ENCODE measurements around the gene NT5E.

Gene NT5E

DNA sequence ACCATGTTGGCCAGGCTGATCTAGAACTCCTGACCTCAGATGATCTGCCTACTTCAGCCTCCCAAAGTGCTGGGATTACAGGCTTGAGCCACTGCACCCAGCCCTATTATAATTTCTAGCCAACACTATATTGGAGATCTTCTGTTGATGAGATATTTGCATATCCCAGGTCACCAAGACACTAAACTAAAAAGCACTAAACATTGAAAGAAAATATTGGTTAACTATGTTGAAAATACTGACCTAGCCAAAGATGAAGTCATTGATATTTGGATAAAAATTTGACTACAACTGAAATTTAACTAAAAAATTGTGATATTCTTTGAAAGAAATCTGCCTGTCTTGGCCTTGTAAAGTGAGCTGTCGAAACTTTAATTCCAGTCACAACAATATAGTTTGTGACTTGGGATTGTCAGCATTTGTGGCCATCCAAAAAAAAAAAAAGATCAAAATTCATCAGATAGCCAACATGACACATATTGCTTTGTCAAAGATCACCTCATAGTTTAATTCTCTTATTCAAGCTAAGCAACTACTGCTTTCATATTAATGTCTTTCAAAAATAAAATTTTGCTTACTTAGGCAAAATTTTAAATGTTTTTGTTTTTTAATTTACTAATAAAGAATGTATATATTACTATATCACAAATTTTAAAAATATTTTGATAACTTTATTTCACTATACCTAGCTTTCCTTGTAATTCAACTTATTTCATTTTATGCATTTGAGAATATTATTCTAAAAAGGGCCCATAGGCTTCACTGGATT is 6.3 kb upstream of the NT5E start:
- no peak for TF ChIP-seq EZH2phosphoT487 (conservative IDR thresholded peaks at IDR 0.05; ENCODE audit: low read length)
- TF ChIP-seq CTCF (IDR thresholded peaks at IDR 0.05; ENCODE audit: insufficient read depth, low read length, poor library complexity, severe bottlenecking), result no peak
- Histone ChIP-seq H3K79me2 (ENCODE audit: insufficient read depth, low read length) (no peaks in the 10 kb centered on the region), H4K20me1 (ENCODE audit: low read depth, low read length) (no peaks in the 10 kb centered on the region), H3K36me3 (ENCODE audit: low read length) (no peaks in the 10 kb centered on the region), H3F3A (ENCODE audit: insufficient read depth) (no peaks in the 10 kb centered on the region), H3K9me2 (replicated peaks; ENCODE audit: insufficient read depth, low read length) (no peaks in the 10 kb centered on the region), H3K27me3 (ENCODE audit: low read length) (no peaks in the 10 kb centered on the region), H2AFZ (ENCODE audit: low read depth, low read length, severe bottlenecking) (no peak overlapping the region), H3K9me3 (ENCODE audit: insufficient read depth, low read length) (no peaks in the 10 kb centered on the region), H3K27ac (ENCODE audit: low read depth, low read length) (no peak overlapping the region), H3K4me3 (ENCODE audit: insufficient read depth, low read length, poor library complexity, severe bottlenecking) (no peak overlapping the region), H3K4me2 (ENCODE audit: low read depth, low read length, poor library complexity, severe bottlenecking) (no peak overlapping the region), H3K9ac (ENCODE audit: low read length) (no peak overlapping the region)

- Histone ChIP-seq H3F3A (ENCODE audit: insufficient read depth) (no peaks in the 10 kb centered on the region), H3K36me3 (ENCODE audit: low read length) (no peaks in the 10 kb centered on the region), H3K9ac (ENCODE audit: low read length) (no peak overlapping the region), H3K9me3 (ENCODE audit: insufficient read depth, low read length) (no peaks in the 10 kb centered on the region), H3K79me2 (ENCODE audit: insufficient read depth, low read length) (no peaks in the 10 kb centered on the region), H3K27me3 (ENCODE audit: low read length) (no peaks in the 10 kb centered on the region), H3K27ac (ENCODE audit: low read depth, low read length) (no peak overlapping the region), H3K4me3 (ENCODE audit: insufficient read depth, low read length, poor library complexity, severe bottlenecking) (no peak overlapping the region), H2AFZ (ENCODE audit: low read depth, low read length, severe bottlenecking) (no peak overlapping the region), H4K20me1 (ENCODE audit: low read depth, low read length) (no peaks in the 10 kb centered on the region), H3K4me2 (ENCODE audit: low read depth, low read length, poor library complexity, severe bottlenecking) (no peak overlapping the region), H3K9me2 (replicated peaks; ENCODE audit: insufficient read depth, low read length) (no peaks in the 10 kb centered on the region)
- TF ChIP-seq EZH2phosphoT487 (conservative IDR thresholded peaks at IDR 0.05; ENCODE audit: low read length) (no peak), CTCF (IDR thresholded peaks at IDR 0.05; ENCODE audit: insufficient read depth, low read length, poor library complexity, severe bottlenecking) (no peak)
Observed at GRCh38 chr6:85449388-85449817, 480 bp upstream of the NT5E start.

DNA sequence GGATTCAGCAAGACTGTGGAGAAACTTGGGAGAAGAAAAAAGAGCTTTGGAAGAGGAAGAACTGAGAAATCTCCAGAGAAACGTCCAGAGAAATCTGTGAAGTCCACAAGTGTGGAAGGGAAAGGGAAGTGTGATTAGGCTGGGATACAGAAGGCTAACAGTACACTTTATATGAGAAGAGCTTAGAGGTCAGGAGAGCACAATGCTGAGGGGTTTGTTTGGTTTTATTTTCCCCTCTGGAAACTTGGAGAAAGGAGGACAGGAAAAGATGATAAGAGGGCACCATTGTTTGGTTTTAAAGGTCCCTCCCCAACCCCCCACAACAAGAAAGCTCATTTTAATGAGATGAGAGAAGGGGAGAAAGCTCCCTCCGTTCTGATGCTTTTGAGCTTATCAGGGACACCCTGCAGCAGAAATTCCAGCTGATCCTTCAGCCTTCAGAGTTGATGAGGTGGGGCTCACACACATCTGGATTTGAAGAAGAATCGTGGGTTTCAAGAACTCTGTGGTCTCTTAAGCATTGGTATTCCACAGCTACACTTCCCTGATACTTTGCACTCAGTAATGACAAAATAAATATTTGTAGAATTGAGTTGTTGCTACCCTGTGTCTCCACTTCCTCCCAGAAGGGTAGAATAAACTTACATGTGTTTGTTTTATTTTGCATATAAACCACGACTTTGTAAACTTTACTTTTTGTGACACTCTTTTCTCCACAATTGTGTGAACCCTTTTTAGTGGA is 1.9 kb downstream of the NT5E start:
- Histone ChIP-seq H3K27me3 (ENCODE audit: low read length) (no peaks in the 10 kb centered on the region), H3K4me2 (ENCODE audit: low read depth, low read length, poor library complexity, severe bottlenecking) (no peak overlapping the region), H3F3A (ENCODE audit: insufficient read depth) (no peaks in the 10 kb centered on the region), H3K36me3 (ENCODE audit: low read length) (no peaks in the 10 kb centered on the region), H3K9me2 (replicated peaks; ENCODE audit: insufficient read depth, low read length) (no peaks in the 10 kb centered on the region), H3K79me2 (ENCODE audit: insufficient read depth, low read length) (no peaks in the 10 kb centered on the region), H2AFZ (ENCODE audit: low read depth, low read length, severe bottlenecking) (no peak overlapping the region), H3K27ac (ENCODE audit: low read depth, low read length) (no peak overlapping the region), H3K9me3 (ENCODE audit: insufficient read depth, low read length) (no peaks in the 10 kb centered on the region), H3K9ac (ENCODE audit: low read length) (no peak overlapping the region), H3K4me3 (ENCODE audit: insufficient read depth, low read length, poor library complexity, severe bottlenecking) (no peak overlapping the region), H4K20me1 (ENCODE audit: low read depth, low read length) (no peaks in the 10 kb centered on the region)
- TF ChIP-seq EZH2phosphoT487 (conservative IDR thresholded peaks at IDR 0.05; ENCODE audit: low read length) (no peak), CTCF (IDR thresholded peaks at IDR 0.05; ENCODE audit: insufficient read depth, low read length, poor library complexity, severe bottlenecking) (no peak)
